ENCODE measurements around the gene SLC6A6. TPM values are rescaled to one million over a fixed set of nuclear protein-coding genes. Genes with fewer than 3 reads are reported as not detected.
"Not testable (repeated sequence)": the region's sequence is repeated elsewhere in the genome, so short reads cannot be mapped to it uniquely, and the experiment has no call there.

The SLC6A6 gene
- total RNA-seq, 1 experiment from 2014 or later = 58.6 TPM

GRCh38 chr3:14435175-14436014, 33.0 kb downstream of the SLC6A6 start:
- peak; percentile 53 for DNase-seq (ENCODE audit: low read depth)

DNA sequence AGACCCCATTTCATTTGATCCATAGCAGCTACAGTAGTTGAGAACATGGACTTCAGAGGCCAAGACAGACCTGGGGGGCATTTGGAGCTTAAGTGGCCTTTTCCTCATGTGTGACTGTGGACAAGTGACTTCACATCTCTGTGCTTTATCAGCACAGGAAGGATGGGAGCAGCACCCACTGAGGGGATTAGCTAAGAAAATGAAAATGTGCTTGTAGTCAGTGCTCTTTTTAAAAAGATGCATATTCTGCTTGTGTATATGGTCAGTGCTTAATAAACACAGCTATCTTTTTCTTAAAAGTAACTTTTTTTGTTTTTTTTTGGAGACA, 34.5 kb downstream of the SLC6A6 start:
- DNase-seq (ENCODE audit: low read depth) = no peak

DNA sequence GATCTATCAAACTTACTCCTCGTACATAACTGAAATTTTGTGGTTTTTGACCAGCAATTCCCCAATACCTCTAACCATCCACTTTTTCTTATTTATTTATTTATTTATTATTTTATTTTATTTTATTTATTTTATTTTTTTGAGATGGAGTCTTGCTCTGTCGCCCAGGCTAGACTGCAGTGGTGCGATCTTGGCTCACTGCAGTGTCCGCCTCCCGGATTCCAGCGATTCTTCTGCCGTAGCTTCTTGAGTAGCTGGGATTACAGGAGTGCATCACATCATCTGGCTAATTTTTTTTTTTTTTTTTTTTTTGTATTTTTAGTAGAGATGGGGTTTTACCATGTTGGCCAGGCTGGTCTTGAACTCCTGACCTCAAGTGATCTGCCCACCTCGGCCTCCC, 35.3 kb downstream of the SLC6A6 start:
- not testable (repeated sequence) for DNase-seq (ENCODE audit: low read depth)

GRCh38 chr3:14438262-14438661, 35.9 kb downstream of the SLC6A6 start:
- DNase-seq (ENCODE audit: low read depth) = no peak

DNA sequence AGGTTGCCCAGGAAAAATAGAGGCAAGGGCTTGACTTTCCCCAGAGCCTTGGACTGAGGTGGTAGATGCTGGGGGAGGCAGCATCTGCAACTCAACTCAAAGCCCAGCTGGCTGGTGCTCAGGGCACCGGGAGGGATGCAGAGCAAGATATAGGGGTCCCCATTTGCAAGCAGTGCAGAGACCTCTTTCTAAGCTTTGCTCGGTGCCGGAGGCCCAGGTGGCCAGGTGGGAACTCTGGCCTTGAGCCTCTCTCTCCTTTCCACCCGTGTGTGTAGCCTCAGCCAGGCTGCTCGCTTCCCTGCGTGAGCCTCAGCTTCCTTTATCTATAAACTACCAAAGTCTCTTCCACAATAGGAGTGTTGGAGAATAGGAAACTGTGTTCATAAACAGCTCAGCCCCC, 36.5 kb downstream of the SLC6A6 start:
- no peak for DNase-seq (ENCODE audit: low read depth)

DNA sequence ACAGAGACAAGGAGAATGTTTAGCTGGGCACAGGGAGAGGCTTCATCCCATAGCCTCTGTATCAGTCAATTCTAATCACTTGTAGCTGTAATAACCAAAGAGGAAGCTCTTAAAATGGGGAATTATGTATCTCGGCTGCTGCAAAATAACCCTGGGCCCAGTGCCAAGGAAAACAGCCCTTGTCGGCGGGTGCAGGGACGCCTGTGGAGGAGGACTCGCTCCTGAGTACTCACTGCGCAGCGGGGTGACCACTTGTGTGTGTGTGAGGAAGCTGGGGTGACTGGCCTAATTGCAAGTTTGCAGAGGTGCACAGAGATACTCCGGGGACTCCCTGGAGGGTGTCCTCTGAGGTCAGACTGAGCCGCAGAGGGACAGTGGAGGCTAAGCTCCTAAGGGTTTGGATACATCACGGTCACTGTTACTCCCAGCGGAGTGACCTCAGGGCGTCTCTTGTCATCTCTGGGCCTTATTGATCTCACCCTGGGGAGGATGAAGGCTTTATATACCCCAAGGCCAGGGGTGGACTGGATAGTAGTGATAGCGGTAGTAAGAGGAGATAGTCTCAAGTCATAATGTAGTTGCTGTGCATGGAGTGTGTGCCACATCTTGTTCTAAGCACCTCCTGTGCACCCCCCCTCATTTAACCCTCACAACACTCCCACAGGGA, 37.2 kb downstream of the SLC6A6 start:
- no peak for DNase-seq (ENCODE audit: low read depth)

GRCh38 chr3:14440168-14440518, 37.7 kb downstream of the SLC6A6 start:
- no peak for DNase-seq (ENCODE audit: low read depth)

- peak; percentile 56 for DNase-seq (ENCODE audit: low read depth)
Observed at GRCh38 chr3:14440531-14441239, 38.3 kb downstream of the SLC6A6 start.

GRCh38 chr3:14441240-14441919, 39.0 kb downstream of the SLC6A6 start:
- peak; percentile 63 for DNase-seq (ENCODE audit: low read depth)

DNA sequence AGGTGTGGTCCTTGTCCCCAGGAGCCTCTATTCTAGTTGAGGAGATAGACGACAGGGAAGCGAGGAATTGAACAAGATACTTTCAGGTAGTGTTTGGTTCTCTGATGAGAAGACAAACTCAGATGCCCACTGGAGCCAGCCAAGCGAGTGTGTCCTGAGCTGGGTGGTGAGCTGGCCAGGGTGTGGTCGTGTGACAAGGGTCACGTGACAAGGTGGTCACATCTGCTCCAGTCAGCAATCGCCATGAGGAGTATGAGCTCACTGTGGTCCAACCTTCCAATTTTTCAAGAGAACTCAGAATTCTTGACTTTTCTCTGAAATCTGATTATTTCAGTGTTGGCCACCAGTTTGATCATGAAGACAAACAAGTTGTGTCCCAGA, 39.5 kb downstream of the SLC6A6 start:
- peak; percentile 64 for DNase-seq (ENCODE audit: low read depth)

DNA sequence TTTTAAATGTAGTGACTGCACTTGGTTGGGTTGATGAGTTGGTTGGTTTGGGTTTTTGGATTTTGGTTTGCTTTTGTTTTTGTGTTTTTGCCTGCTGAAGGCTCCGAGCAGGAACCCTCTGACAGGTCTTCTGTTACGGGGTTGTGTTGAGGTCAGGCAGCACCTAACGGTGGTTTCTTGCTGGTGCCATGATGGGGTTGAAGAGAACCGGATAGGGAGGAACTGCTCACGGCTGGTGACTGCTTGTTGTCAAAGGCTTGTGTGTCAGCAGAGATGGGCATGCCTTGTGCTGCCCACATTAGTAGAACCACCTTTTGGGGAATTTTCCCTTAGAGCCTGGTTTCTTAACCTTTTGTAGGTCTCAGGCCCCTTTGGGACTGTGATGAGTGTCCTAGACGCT, 42.0 kb downstream of the SLC6A6 start:
- no peak for DNase-seq (ENCODE audit: low read depth)

DNA sequence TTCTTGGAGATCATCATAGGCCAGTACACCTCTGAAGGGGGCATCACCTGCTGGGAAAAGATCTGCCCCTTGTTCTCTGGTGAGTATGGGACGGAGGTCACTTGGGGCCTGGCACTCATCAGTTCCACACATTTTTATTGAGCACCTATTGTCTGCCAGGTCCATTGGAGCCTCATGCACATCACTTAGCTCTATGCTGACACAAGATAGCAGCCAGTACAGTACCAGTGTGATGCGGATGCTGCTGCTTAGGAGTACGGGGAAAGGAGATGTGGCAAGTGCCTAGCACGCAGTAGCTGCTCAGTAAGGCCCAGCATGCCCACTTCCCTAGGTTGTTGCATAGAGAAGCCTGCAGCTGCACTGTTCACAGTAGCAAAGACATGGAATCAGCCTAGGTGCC, 43.4 kb downstream of the SLC6A6 start:
- DNase-seq (ENCODE audit: low read depth) = no peak

DNA sequence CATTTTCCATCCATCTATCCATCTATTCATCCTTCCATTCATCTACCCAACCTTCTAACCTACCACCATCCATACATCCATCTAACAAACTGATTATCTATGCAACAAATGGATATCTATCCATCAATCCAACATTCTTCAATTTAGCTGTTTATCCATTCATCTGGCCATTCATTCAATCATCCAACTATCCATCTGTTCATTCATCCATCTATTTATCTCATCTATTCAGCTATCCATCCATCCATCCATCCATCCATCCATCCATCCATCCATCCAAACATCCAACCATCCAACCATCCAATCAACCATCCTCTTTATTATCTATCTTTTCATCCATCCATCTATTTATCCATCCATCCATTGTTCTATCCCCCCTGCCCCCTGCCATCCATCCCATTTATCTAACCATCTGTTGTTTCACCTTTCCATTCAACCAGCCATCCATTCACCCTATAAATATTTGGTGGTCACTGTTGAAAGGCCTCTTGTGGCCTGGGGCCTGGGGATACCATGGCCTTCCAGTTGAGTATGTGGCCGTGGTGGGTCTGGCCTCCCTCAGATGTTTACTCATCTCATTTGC, 44.7 kb downstream of the SLC6A6 start:
- no peak for DNase-seq (ENCODE audit: low read depth)

GRCh38 chr3:14448063-14448462, 45.7 kb downstream of the SLC6A6 start:
- DNase-seq (ENCODE audit: low read depth) = no peak

DNA sequence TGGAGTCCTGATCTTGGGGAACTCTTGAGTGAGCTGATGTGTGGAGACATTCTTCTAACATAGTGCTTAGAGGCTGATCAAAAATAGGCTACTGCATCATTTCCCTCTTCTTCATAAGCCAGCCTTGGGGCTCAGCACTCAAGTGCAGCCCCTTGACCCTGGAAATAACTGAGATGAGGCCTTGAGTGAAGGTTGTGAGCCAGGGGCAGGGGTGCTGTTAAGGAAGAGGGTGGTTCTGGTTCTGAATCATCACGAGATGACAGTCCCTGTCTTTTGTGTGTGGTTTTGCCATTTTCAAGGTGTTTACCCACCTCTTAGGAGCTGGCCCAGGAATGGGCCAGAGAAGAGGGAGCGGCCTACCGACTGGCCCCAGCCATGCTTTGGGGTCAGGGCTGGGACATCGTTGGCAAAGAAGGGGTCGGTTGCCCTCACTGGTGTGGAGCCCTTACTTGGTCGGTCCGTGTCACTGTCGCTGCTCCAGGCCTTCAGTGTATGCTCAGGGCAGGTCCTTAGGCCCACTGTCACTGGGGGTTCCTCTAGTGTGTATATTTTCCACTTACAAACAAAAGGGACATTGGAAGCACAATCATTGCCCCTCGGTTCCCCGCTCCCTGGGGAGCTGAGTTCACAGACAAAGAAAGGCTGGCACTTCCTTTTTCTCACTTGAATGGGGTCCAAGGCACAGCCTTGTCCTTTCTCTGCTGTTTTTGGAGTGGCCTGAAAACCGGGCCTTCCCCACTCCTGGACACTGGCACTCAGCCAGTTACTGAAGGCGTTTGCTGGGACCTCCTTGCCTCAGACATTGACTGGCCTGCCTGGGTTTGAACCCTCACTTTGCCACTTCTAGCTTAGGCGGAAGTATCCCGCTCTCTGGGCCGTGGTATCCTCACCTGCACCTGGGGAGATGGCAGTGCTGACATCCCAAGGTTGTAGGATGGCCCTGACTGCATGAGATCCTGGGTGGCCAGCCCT, 46.6 kb downstream of the SLC6A6 start:
- no peak for DNase-seq (ENCODE audit: low read depth)

DNA sequence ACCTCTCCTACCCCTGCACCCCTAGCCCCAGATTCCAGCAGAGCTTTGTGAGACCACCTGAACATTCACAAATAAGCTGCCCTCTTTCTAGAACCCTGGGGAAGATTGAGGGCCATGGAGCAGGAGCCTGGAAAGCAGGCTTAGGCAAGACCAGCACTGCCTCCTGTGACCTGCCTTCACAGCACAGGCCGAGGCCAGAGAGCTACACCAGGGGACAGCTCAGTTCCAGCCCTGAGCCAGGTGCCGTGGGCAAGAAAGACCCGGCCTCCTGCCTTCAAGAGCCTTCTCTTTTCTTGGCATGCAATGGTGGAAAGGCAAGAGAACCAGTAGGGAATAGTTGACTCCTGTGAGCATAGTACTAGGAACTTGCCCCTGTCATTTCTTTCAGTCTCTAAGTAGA, 48.1 kb downstream of the SLC6A6 start:
- no peak for DNase-seq (ENCODE audit: low read depth)

GRCh38 chr3:14450922-14451606, 48.7 kb downstream of the SLC6A6 start:
- DNase-seq (ENCODE audit: low read depth) = no peak

- DNase-seq (ENCODE audit: low read depth) = peak; percentile 99
Observed at GRCh38 chr3:14451844-14452739, 49.7 kb downstream of the SLC6A6 start.
